GM19455 (cell line): ENCODE results near the gene SH3RF3.

Experiments
- ATAC-seq: cut with Tn5 transposase; IDR thresholded peaks from one replicate; pipeline ENCODE4 v1.9.1; 2021; ENCODE audit not compliant: unreplicated experiment

Gene SH3RF3

GRCh38 chr2:109233643-109234042 is 104.6 kb downstream of the SH3RF3 start:
- no peak for ATAC-seq

- no peak for ATAC-seq
Measured at GRCh38 chr2:109234355-109234754, 105.3 kb downstream of the SH3RF3 start.

GRCh38 chr2:109236147-109236546 is 107.1 kb downstream of the SH3RF3 start:
- ATAC-seq = no peak

GRCh38 chr2:109237792-109238191 is 108.8 kb downstream of the SH3RF3 start:
- ATAC-seq = no peak

- no peak for ATAC-seq
Measured at GRCh38 chr2:109238580-109238979, 109.6 kb downstream of the SH3RF3 start.

- no peak for ATAC-seq
Measured at GRCh38 chr2:109239720-109240119, 110.7 kb downstream of the SH3RF3 start.

GRCh38 chr2:109242210-109242653 is 113.2 kb downstream of the SH3RF3 start:
- no peak for ATAC-seq

- no peak for ATAC-seq
Measured at GRCh38 chr2:109242654-109243331, 113.8 kb downstream of the SH3RF3 start.

- no peak for ATAC-seq
Measured at GRCh38 chr2:109243526-109244303, 114.7 kb downstream of the SH3RF3 start.

- no peak for ATAC-seq
Measured at GRCh38 chr2:109244304-109244582, 115.2 kb downstream of the SH3RF3 start.

- no peak for ATAC-seq
Measured at GRCh38 chr2:109244750-109245382, 115.9 kb downstream of the SH3RF3 start.

- no peak for ATAC-seq
Measured at GRCh38 chr2:109246176-109246575, 117.2 kb downstream of the SH3RF3 start.

- no peak for ATAC-seq
Measured at GRCh38 chr2:109246616-109247015, 117.6 kb downstream of the SH3RF3 start.

GRCh38 chr2:109247340-109247739 is 118.3 kb downstream of the SH3RF3 start:
- no peak for ATAC-seq

- no peak for ATAC-seq
Measured at GRCh38 chr2:109247812-109248211, 118.8 kb downstream of the SH3RF3 start.

GRCh38 chr2:109248590-109248989 is 119.6 kb downstream of the SH3RF3 start:
- no peak for ATAC-seq

GRCh38 chr2:109253217-109253616 is 124.2 kb downstream of the SH3RF3 start:
- no peak for ATAC-seq

- ATAC-seq = no peak
Measured at GRCh38 chr2:109254174-109254904, 125.3 kb downstream of the SH3RF3 start.

- ATAC-seq = no peak
Measured at GRCh38 chr2:109255654-109256053, 126.6 kb downstream of the SH3RF3 start.

GRCh38 chr2:109256111-109256510 is 127.1 kb downstream of the SH3RF3 start:
- ATAC-seq = no peak

GRCh38 chr2:109256921-109257320 is 127.9 kb downstream of the SH3RF3 start:
- no peak for ATAC-seq
